ENCODE results near the gene PDE10A.

- no peak for TF ChIP-seq CTCF (IDR thresholded peaks at IDR 0.05)
- TF ChIP-seq EP300 (IDR thresholded peaks at IDR 0.05) = no peak
- no peak for TF ChIP-seq POLR2A (IDR thresholded peaks at IDR 0.05)
Measured at GRCh38 chr6:165581678-165582077, 81.4 kb downstream of the PDE10A start.

All from sigmoid colon (tissue), 4 donors.